Embryonic facial prominence (tissue), 1 donor: ENCODE data around the gene TBKBP1.
"Not testable (repeated sequence)": the region's sequence is repeated elsewhere in the genome, so short reads cannot be mapped to it uniquely, and the experiment has no call there.

ENCODE experiments used
- DNase-seq: peaks from one replicate; pipeline ENCODE4 v3.0.0-alpha.2; 2016; ENCODE audit errors: extremely low spot score

TBKBP1 gene

DNA sequence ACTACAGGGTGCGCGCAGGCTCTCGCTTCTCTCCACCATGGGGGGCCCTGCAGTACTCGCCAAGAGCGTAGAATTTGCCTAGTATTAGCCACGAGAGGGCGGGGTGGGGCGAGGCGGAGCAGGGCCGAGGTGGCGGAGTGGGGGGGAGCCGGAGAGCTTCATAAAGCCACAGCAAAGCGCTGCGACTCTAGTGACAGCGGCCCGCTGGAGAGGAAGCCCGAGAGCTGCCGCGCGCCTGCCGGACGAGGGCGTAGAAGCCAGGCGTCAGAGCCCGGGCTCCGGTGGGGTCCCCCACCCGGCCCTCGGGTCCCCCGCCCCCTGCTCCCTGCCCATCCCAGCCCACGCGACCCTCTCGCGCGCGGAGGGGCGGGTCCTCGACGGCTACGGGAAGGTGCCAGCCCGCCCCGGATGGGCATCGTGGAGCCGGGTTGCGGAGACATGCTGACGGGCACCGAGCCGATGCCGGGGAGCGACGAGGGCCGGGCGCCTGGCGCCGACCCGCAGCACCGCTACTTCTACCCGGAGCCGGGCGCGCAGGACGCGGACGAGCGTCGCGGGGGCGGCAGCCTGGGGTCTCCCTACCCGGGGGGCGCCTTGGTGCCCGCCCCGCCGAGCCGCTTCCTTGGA lies 39.2 kb downstream of the TBKBP1 start, which contains the start of gene TBX21:
Gene TBX21, plus strand, starts transcription at position 190 of the 627 bp plus-strand sequence. Its CDS starts 219 bp downstream, at position 409.
- no peak for DNase-seq

DNA sequence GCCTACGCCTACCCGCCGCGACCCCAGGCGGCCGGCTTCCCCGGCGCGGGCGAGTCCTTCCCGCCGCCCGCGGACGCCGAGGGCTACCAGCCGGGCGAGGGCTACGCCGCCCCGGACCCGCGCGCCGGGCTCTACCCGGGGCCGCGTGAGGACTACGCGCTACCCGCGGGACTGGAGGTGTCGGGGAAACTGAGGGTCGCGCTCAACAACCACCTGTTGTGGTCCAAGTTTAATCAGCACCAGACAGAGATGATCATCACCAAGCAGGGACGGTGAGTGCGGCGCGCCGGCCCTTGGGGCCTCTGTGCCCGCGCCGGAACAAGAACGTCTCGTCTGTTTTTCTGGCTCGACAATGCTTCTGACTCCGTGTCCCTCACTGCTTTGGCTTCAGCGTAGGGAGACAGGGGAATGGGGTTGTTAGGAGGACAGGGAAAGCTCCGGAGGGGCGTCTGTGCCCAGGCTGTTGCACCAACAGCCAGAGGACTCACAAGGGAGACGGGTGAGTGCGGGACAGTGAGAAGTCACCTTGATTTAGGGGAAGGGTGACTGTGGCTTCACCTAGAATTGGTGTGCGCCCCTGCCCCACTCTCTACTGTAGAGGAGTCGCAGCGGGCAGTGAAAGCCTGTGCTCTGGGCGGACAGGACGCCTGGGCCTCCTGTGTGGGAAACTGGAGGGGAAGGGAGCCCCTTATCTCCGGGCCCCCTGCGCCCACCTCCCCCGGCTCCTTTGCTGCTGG lies 39.9 kb downstream of the TBKBP1 start:
- no peak for DNase-seq

DNA sequence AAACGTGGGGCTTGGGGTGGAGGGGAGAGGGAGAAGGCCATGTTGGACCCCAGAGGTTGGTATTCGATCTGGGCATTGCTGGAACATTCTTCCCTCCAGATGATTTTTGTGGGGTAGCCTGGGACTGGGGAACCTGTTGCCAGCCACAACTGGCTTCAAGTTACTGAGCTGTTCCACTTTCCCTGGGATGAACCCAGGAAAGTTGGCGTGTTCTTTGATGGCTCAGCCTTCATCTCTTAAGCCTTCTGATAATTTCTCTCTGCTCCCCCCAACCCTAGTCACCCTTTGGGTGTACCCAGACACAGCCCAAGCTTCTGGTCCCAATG lies 41.1 kb downstream of the TBKBP1 start:
- DNase-seq, result no peak

DNA sequence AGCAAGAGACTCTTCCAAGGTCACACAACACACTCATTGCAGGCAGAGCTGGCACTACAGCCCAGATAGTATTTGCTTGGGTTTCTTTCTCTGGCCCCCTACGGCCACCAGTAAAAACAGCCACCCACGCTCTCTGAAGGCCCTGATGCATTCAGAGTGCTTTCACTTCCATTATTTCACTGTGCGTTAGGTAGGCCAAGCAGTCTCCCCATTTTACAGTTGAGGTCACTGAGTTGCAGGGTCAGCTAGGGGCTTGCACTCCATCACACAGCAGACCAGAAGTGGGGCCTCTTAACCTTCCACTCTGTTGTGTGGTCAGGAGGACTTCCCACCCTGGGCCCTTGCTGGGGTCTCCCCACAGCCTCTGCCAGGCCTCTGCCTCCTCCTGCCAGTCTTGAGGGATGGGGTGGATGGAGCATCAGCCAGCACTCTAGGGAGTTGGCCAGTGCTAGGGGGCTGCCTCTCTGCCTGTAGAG lies 41.6 kb downstream of the TBKBP1 start:
- no peak for DNase-seq

DNA sequence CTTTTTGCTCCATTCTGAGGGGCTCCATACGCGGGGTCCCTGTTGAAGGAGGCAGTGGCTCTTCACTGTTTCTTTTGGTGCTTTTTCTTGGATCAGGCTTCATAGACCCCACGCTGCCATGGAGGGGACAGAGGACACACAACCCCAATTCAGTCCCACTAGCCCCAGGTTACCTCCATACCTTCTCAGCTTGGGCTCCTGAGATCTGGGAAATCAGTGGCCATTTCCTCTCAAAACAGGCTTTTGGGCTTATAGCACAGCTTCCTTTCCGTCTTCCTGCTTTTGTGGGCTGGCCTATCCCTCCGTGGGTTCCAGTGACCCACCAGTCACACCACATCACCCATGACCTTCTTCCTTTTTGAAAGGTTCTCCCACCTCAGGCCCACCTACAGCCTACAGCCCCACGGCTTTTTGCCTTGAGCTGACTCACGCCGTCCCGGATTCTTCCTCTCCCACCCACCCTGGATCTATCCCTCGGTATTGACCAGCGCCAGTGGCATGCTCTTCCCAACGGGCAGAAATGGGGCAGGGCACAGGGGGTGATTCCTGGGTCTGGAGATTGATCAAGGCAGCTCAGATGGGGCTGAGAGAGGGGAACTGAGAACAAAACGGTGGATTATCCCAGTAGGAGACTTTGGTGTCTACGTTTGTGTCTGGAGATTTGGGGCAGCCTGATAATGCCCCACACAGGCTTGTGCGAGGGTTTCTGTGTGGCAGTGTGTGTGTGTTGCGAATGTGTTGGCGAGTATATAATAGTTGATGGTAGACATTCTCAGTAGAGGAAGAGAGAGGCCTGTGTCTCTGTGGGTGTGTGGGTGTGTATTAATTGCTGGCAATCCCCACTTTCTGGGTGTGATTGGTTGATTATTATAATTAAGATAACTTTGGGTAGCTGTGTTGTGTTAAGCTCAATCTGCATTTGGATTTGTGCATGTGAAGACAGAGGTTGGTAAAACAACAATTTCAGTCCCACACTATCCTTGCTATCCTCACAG lies 42.8 kb downstream of the TBKBP1 start:
- DNase-seq, result no peak

DNA sequence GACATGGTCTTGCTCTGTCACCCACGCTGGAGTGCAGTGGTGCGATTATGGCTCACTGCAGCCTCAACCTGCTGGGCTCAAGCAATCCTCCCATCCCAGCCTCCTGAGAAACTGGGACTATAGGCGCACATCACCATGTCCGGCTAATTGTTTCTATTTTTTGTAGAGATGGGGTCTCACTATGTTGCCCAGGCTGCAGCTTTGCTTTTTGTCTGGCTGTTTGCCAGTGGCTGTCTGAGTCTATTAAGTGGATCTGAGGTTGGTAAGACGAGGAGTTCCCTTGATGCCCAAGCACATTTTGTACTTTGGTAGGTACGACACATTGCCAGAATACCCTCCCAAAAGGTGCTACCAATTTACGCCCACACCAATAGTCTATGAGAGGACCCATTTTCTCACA lies 44.2 kb downstream of the TBKBP1 start:
- no peak for DNase-seq

DNA sequence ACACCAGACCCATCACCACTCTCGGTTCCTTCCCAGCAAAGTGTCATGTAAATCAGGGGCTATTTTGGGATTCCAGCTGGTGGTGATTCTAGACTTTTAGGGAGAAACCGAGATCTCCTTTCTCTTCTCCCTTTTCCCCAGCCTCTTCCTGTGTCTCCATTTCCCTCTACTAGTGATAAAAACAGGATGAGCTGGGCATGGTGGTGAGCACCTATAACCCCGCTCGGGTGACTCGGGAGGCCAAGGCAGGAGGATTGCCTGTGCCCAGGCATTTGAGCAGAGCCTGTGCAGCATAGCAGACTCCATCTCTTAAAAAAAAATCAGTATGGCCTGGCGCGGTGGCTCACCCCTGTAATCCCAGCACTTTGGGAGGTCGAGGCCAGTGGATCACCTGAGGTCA lies 45.2 kb downstream of the TBKBP1 start:
- no peak for DNase-seq

- DNase-seq, result not testable (repeated sequence)
These were observed 46.0 kb downstream of the TBKBP1 start for GRCh38 chr17:47739945-47740344.

- no peak for DNase-seq
These were observed 47.3 kb downstream of the TBKBP1 start for GRCh38 chr17:47741109-47741792.

GRCh38 chr17:47741793-47742145 lies 47.8 kb downstream of the TBKBP1 start:
- DNase-seq, result no peak

DNA sequence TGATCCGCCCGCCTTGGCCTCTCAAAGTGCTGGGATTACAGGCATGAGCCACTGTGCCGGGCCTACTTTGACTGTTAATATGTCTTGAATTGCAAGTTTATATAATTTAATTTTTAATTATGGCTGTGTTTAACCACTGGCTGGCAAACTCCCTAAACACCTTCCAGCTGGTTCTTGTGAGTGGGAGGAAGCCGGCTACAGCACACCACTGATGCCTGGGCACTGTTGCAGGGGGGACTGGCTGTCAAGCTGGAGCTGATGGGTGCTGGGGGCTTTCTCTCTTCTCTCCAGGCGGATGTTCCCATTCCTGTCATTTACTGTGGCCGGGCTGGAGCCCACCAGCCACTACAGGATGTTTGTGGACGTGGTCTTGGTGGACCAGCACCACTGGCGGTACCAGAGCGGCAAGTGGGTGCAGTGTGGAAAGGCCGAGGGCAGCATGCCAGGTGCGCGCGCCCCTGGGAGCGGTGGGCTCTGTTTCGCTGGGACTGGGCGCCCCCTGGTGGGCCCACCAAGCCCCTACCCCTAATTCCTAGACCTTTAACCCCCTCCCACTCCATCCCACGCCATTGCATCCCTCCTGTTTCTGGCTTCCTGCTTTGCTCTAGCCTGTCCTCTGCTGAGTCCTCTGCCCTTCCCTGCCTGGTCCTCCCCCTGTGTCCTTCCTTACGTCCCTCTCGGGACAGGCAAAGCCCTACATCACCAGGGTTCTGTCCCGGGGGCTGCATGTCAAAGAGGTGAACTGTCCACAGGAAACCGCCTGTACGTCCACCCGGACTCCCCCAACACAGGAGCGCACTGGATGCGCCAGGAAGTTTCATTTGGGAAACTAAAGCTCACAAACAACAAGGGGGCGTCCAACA lies 48.6 kb downstream of the TBKBP1 start:
- DNase-seq, result no peak

GRCh38 chr17:47744168-47745036 lies 50.4 kb downstream of the TBKBP1 start:
- DNase-seq, result no peak

GRCh38 chr17:47745037-47745380 lies 51.0 kb downstream of the TBKBP1 start:
- DNase-seq, result no peak

DNA sequence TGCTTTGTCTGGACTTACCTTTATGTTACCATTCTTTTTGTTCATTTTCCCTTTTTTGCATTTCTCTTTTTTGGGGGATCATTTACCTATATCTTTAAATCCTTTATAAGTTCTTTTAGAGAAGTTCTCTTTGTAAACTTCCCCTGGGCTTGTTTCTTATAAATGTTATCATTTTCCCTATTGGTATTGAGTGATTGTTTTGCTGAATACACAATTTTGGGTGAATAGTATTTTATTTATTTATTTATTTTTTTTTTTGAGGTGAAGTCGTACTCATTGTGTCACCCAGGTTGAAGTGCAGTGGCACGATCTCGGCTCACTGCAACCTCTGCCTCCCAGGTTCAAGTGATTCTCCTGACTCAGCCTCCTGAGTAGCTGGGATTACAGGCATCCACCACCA lies 57.5 kb downstream of the TBKBP1 start:
- DNase-seq, result no peak

DNA sequence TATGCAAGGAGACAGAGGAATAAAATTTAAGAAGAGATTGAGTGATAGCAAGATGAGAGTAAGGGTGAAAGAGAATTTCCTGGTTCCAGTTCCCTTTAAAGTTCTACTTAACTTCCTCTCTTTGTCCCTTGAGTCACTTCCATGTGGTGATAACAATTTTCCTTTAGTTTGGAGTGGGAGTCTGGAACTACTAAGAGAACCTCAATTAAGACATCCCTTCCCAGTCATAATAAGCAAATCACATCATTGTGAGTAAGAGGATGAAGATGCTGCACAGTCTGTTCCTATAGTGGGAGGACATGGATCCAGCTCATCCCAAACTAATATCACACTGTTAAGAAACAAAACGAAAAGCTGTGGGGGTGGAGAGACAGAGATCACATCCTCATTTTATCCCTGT lies 63.4 kb downstream of the TBKBP1 start:
- DNase-seq, result no peak

- no peak for DNase-seq
These were observed 66.6 kb downstream of the TBKBP1 start for GRCh38 chr17:47760409-47761140.
